IMR-90 (cell line): ENCODE data around the gene GSTA1. TPM values are rescaled to one million over a fixed set of nuclear protein-coding genes. Genes with fewer than 3 reads are reported as not detected.

ENCODE experiments used
- ATAC-seq: fragments of 200-7000 bp; cut with Tn5 transposase; 2 replicates; pipeline ENCODE4 v1.9.1; 2020; ENCODE audit warnings: low read depth, mild to moderate bottlenecking, moderate library complexity
- BruUV-seq: library from RNA; stranded (reverse); fragments of 400-500 nt; replicated peaks from 2 replicates; lab custom pipeline; 2021; lab: Mats Ljungman, UMichigan
- CTCF ChIA-PET: fragments of 300-600 bp; formaldehyde crosslinking; extraction: SDS; loops from one replicate; lab custom pipeline; 2021; ENCODE audit warnings: antibody characterized with exemption; lab: Yijun Ruan, JAX
- POLR2A ChIA-PET: fragments of 300-600 bp; sonication (Branson Sonifier 250); formaldehyde crosslinking; loops from one replicate; lab custom pipeline; 2022; ENCODE audit warnings: antibody characterized with exemption; ENCODE audit not compliant: unreplicated experiment; lab: Charles Lee
- DNase-seq: peaks from one replicate; pipeline ENCODE4 v3.0.0; 2013
- H2AFZ ChIP-seq: replicated peaks from 2 replicates; pipeline ENCODE3; 2013; ENCODE audit warnings: low read length, mild to moderate bottlenecking; ENCODE audit not compliant: poor library complexity
- H2AK5ac ChIP-seq: 2 replicates; pipeline ENCODE4 v1.6.1; 2013; ENCODE audit warnings: low read depth, low read length, inconsistent platforms
- H2AK9ac ChIP-seq: replicated peaks from 2 replicates; pipeline ENCODE3; 2013; ENCODE audit warnings: mild to moderate bottlenecking, low read depth, low read length, moderate library complexity; ENCODE audit not compliant: poor library complexity
- H2BK120ac ChIP-seq: 2 replicates; pipeline ENCODE4 v1.6.1; 2013; ENCODE audit warnings: low read depth, low read length, inconsistent platforms
- H2BK15ac ChIP-seq: 3 replicates; pipeline ENCODE4 v1.6.1; 2013; ENCODE audit warnings: low read depth, low read length, inconsistent platforms
- H2BK20ac ChIP-seq: 2 replicates; pipeline ENCODE4 v1.6.1; 2013; ENCODE audit warnings: low read depth, mild to moderate bottlenecking, inconsistent platforms, low read length, moderate library complexity
- H2BK5ac ChIP-seq: 2 replicates; pipeline ENCODE4 v1.6.1; 2013; ENCODE audit warnings: mild to moderate bottlenecking, low read depth, low read length, inconsistent platforms; ENCODE audit not compliant: poor library complexity, severe bottlenecking
- H3K14ac ChIP-seq: replicated peaks from 2 replicates; pipeline ENCODE4 v1.6.1; 2013; ENCODE audit warnings: low read depth, low read length, inconsistent platforms
- H3K18ac ChIP-seq: 2 replicates; pipeline ENCODE4 v1.6.1; 2013; ENCODE audit warnings: low read depth, low read length, control low read depth
- H3K23ac ChIP-seq: 2 replicates; pipeline ENCODE4 v1.6.1; 2013; ENCODE audit warnings: low read depth, low read length, inconsistent platforms
- H3K27ac ChIP-seq: 2 replicates; pipeline ENCODE4 v1.5.1; 2013; ENCODE audit warnings: mild to moderate bottlenecking, control low read depth, low read length; ENCODE audit not compliant: insufficient read depth
- H3K27me3 ChIP-seq: 2 replicates; pipeline ENCODE4 v1.6.1; 2013; ENCODE audit warnings: low read length; ENCODE audit not compliant: control insufficient read depth, insufficient read depth
- H3K36me3 ChIP-seq: 2 replicates; pipeline ENCODE4 v1.6.1; 2013; ENCODE audit warnings: low read length, mixed read lengths; ENCODE audit not compliant: control insufficient read depth, insufficient read depth
- H3K4ac ChIP-seq: 2 replicates; pipeline ENCODE4 v1.6.1; 2013; ENCODE audit warnings: low read depth, low read length, inconsistent platforms
- H3K4me1 ChIP-seq: 2 replicates; pipeline ENCODE4 v1.6.1; 2013; ENCODE audit warnings: low read length, mixed read lengths; ENCODE audit not compliant: control insufficient read depth, insufficient read depth
- H3K4me2 ChIP-seq: 2 replicates; pipeline ENCODE4 v1.6.1; 2013; ENCODE audit warnings: low read depth, mild to moderate bottlenecking, control low read depth, low read length, moderate library complexity
- H3K4me3 ChIP-seq: 2 replicates; pipeline ENCODE4 v1.5.1; 2013; ENCODE audit warnings: low read depth, mild to moderate bottlenecking, control low read depth, low read length, moderate library complexity; ENCODE audit not compliant: insufficient read depth
- H3K56ac ChIP-seq: 2 replicates; pipeline ENCODE4 v1.6.1; 2013; ENCODE audit warnings: low read length, inconsistent platforms; ENCODE audit not compliant: insufficient read depth; ENCODE audit errors: extremely low read depth
- H3K79me1 ChIP-seq, 2 experiments: 2 replicates each; pipeline ENCODE4 v1.6.1; 2013; ENCODE audit warnings: low read length in 2 of 2, inconsistent platforms in 1 of 2, low read depth in 1 of 2
- H3K9ac ChIP-seq: 2 replicates; pipeline ENCODE4 v1.6.1; 2013; ENCODE audit warnings: low read depth, low read length, control low read depth
- H3K9me1 ChIP-seq: 2 replicates; pipeline ENCODE4 v1.6.1; 2013; ENCODE audit warnings: low read length, inconsistent platforms; ENCODE audit not compliant: insufficient read depth
- H3K9me3 ChIP-seq: 2 replicates; pipeline ENCODE4 v1.6.1; 2013; ENCODE audit warnings: low read length; ENCODE audit not compliant: control insufficient read depth, insufficient read depth
- H4K20me1 ChIP-seq: 2 replicates; pipeline ENCODE4 v1.6.1; 2013; ENCODE audit warnings: low read length, inconsistent platforms; ENCODE audit not compliant: insufficient read depth
- H4K5ac ChIP-seq: 2 replicates; pipeline ENCODE4 v1.6.1; 2013; ENCODE audit warnings: mild to moderate bottlenecking, low read depth, low read length, control low read depth
- H4K8ac ChIP-seq, 2 experiments: 2 replicates each; pipeline ENCODE4 v1.6.1; 2013; ENCODE audit warnings: low read depth in 2 of 2, low read length in 2 of 2, control low read depth in 1 of 2, inconsistent platforms in 1 of 2
- H4K91ac ChIP-seq: 2 replicates; pipeline ENCODE4 v1.6.1; 2013; ENCODE audit warnings: low read depth, low read length, inconsistent platforms; ENCODE audit not compliant: insufficient read depth
- BHLHE40 ChIP-seq: fragments of 150-350 bp; IDR thresholded peaks from 2 replicates; pipeline ENCODE4 v1.6.1; 2016; ENCODE audit warnings: mild to moderate bottlenecking, low read depth, low read length
- CEBPB ChIP-seq: IDR thresholded peaks from 2 replicates; pipeline ENCODE4 v1.6.1; 2012; ENCODE audit warnings: low read depth, low read length, improper control_type of control experiment
- CHD1 ChIP-seq: IDR thresholded peaks from 2 replicates; pipeline ENCODE4 v1.6.1; 2012; ENCODE audit warnings: low read depth, low read length, improper control_type of control experiment
- CTCF ChIP-seq: conservative IDR thresholded peaks from 2 replicates; pipeline ENCODE4 v1.5.1; 2012; ENCODE audit warnings: mild to moderate bottlenecking, low read depth, low read length, improper control_type of control experiment
- ELK1 ChIP-seq: fragments of 150-350 bp; IDR thresholded peaks from 2 replicates; pipeline ENCODE4 v1.6.1; 2016; ENCODE audit warnings: low read depth, mild to moderate bottlenecking, low read length, moderate library complexity, borderline replicate concordance
- FOS ChIP-seq: fragments of 150-350 bp; IDR thresholded peaks from 2 replicates; pipeline ENCODE4 v1.6.1; 2016; ENCODE audit warnings: low read depth, low read length
- MAFK ChIP-seq: IDR thresholded peaks from 2 replicates; pipeline ENCODE4 v1.6.1; 2012; ENCODE audit warnings: low read depth, low read length, improper control_type of control experiment
- MAZ ChIP-seq: IDR thresholded peaks from 2 replicates; pipeline ENCODE4 v1.6.1; 2012; ENCODE audit warnings: low read depth, mild to moderate bottlenecking, low read length, improper control_type of control experiment, moderate library complexity, borderline replicate concordance
- MXI1 ChIP-seq: IDR thresholded peaks from 2 replicates; pipeline ENCODE4 v1.6.1; 2012; ENCODE audit warnings: low read depth, mild to moderate bottlenecking, low read length, moderate library complexity, borderline replicate concordance
- NFE2L2 ChIP-seq: fragments of 150-350 bp; IDR thresholded peaks from 2 replicates; pipeline ENCODE4 v1.6.1; 2016; ENCODE audit warnings: low read depth, mild to moderate bottlenecking, low read length
- POLR2A ChIP-seq: IDR thresholded peaks from 2 replicates; pipeline ENCODE4 v1.6.1; 2012; ENCODE audit warnings: mild to moderate bottlenecking, low read depth, low read length
- RAD21 ChIP-seq: IDR thresholded peaks from 2 replicates; pipeline ENCODE4 v1.6.1; 2012; ENCODE audit warnings: low read length, improper control_type of control experiment
- RCOR1 ChIP-seq: IDR thresholded peaks from 2 replicates; pipeline ENCODE4 v1.6.1; 2012; ENCODE audit warnings: mild to moderate bottlenecking, low read length, improper control_type of control experiment; ENCODE audit not compliant: insufficient replicate concordance
- RFX5 ChIP-seq: IDR thresholded peaks from 2 replicates; pipeline ENCODE4 v1.8.0; 2012; ENCODE audit warnings: low read depth, mild to moderate bottlenecking, low read length, moderate library complexity
- SMC3 ChIP-seq: fragments of 150-350 bp; IDR thresholded peaks from 2 replicates; pipeline ENCODE4 v1.6.1; 2016; ENCODE audit warnings: low read depth, mild to moderate bottlenecking, antibody characterized with exemption, low read length, moderate library complexity
- USF2 ChIP-seq: fragments of 150-350 bp; IDR thresholded peaks from 2 replicates; pipeline ENCODE4 v1.6.1; 2017; ENCODE audit warnings: mild to moderate bottlenecking, antibody characterized with exemption, low read length, low read depth
- WGBS, 2 experiments: methylation state at CpG; one replicate each; pipeline versions ENCODE4 v1.1.5 to v1.1.7; 2013; ENCODE audit warnings: missing lambda C conversion rate in 2 of 2; ENCODE audit not compliant: insufficient read length in 1 of 2; ENCODE audit errors: extremely low coverage in 2 of 2; 5-methylcytosine and 5-hydroxymethylcytosine counted together
- dilution Hi-C: fragments of 300-500 bp; cut with HindIII; formaldehyde crosslinking; loops from one replicate; pipeline ENCODE4 v1.14.3; 2018; ENCODE audit warnings: low sequenced_read_pairs; ENCODE audit not compliant: unreplicated experiment
- in situ Hi-C: fragments of 300-500 bp; cut with MboI; formaldehyde crosslinking; loops from 3 replicates; pipeline ENCODE4 v1.14.3; 2019; ENCODE audit warnings: low sequenced_read_pairs, inconsistent platforms, mixed read lengths
- intact Hi-C: fragments of 100-400 bp; cut with micrococcal nuclease; formaldehyde crosslinking; loops from 2 replicates; pipeline ENCODE4 v1.10.0; 2022
- polyA plus RNA-seq, 3 experiments: library from polyadenylated mRNA; depleted of rRNA; stranded (reverse); fragments of >200 nt; gene quantifications; 2 replicates each; pipeline ENCODE4 v1.2.3, GENCODE V29; 2012; ENCODE audit warnings: low replicate concordance in 1 of 3
- total RNA-seq: library from RNA; depleted of rRNA; stranded (reverse); fragments of >200 nt; gene quantifications from 2 replicates; pipeline ENCODE4 v1.2.3, GENCODE V29; 2012

The GSTA1 gene
- total and polyA plus RNA-seq, 2 of the 4 experiments (the other 2 are of a cell fraction) = 0.18 to 0.31 TPM

- H3K27me3 ChIP-seq = peaks cover 1% of the 10 kb centered on the region; the same call in 1 of the 2 replicates
- peak overlapping the region in 1 of 2 experiments; percentile 82; a peak in 1 of 4 replicates for H4K8ac ChIP-seq
- ATAC-seq (peak; percentile 38), DNase-seq (no peak)
- H3K9ac ChIP-seq = no peak overlapping the region; the same call in 1 of the 2 replicates
- H3K9me1 ChIP-seq = peaks cover 8% of the 10 kb centered on the region
- H4K91ac ChIP-seq = peak overlapping the region; percentile 95; the same call in 1 of the 2 replicates
- H2AK5ac ChIP-seq = peak overlapping the region; percentile 88; the same call in 1 of the 2 replicates
- no peak overlapping the region for H3K27ac ChIP-seq
- peaks cover 9% of the 10 kb centered on the region for H3K4me1 ChIP-seq
- H3K36me3 ChIP-seq = no peaks in the 10 kb centered on the region
- H2AFZ ChIP-seq = no peak overlapping the region
- H4K5ac ChIP-seq = peak overlapping the region; percentile 42; the same call in 1 of the 2 replicates
- peak overlapping the region; percentile 52; the same call in 1 of the 2 replicates for H2BK20ac ChIP-seq
- dilution Hi-C loops (no loop called here), intact Hi-C loops (no loop called here), in situ Hi-C loops (no loop called here)
- H3K56ac ChIP-seq = no peak overlapping the region
- H3K4ac ChIP-seq = no peak overlapping the region
- H3K9me3 ChIP-seq = 0 out of 2 replicates have a peak, but pooled peaks cover 2% of the 10 kb centered on the region
- H4K20me1 ChIP-seq = no peaks in the 10 kb centered on the region
- H2BK120ac ChIP-seq = peak overlapping the region; percentile 87
- H3K79me1 ChIP-seq = no peaks in the 10 kb centered on the region
- peak overlapping the region; percentile 71; the same call in 1 of the 2 replicates for H3K23ac ChIP-seq
- peak overlapping the region; percentile 89; the same call in 2 of the 3 replicates for H2BK15ac ChIP-seq
- H2AK9ac ChIP-seq = no peak overlapping the region
- H3K18ac ChIP-seq = peak overlapping the region; percentile 47; the same call in 1 of the 2 replicates
- POLR2A ChIA-PET = no interaction called here
- TF ChIP-seq MAFK (no peak), BHLHE40 (no peak), CEBPB (no peak), POLR2A (no peak), ELK1 (no peak), RFX5 (no peak), SMC3 (no peak), USF2 (no peak), CHD1 (no peak), FOS (no peak), MXI1 (no peak), CTCF (no peak), MAZ (no peak), RAD21 (no peak), RCOR1 (no peak), NFE2L2 (no peak)
- CTCF ChIA-PET = no interaction called here
- H3K14ac ChIP-seq = peak overlapping the region; percentile 87; the same call in 1 of the 2 replicates
- H3K4me3 ChIP-seq = no peak overlapping the region
- no CpG with 5 or more reads among the region's 1 CpG for WGBS, 2 experiments
- H3K4me2 ChIP-seq = no peak overlapping the region
- BruUV-seq = no TSS peak
- H2BK5ac ChIP-seq = peak overlapping the region; percentile 93
Observed at GRCh38 chr6:52790861-52791260, 12.8 kb downstream of the GSTA1 start.
